Measurements from ENCODE around the gene PDZRN3.

Gene PDZRN3

GRCh38 chr3:73332558-73332957, 292.2 kb downstream of the PDZRN3 start:
- no peak for DNase-seq (ENCODE audit: low read depth in 2 of 2)

All from activated CD8-positive, alpha-beta memory T cell treated with anti-CD3 and anti-CD28 coated beads for 4 hours (primary cell).